ENCODE measurements around the gene DPYSL5. TPM values are rescaled to one million over a fixed set of nuclear protein-coding genes. Genes with fewer than 3 reads are reported as not detected.

Gene DPYSL5
- total RNA-seq, 1 experiment from 2014 or later: not detected

- no peak overlapping the region for H3K4me3 Mint-ChIP-seq (ENCODE audit: low read depth, unreplicated experiment)
- H3K36me3 Mint-ChIP-seq (ENCODE audit: insufficient read depth, unreplicated experiment): no peaks in the 10 kb centered on the region
- H3K27ac Mint-ChIP-seq (ENCODE audit: unreplicated experiment): no peak overlapping the region
- no TSS peak for BruUV-seq (replicated peaks)
- no peak for DNase-seq
- no peaks in the 10 kb centered on the region for H3K9me3 Mint-ChIP-seq (ENCODE audit: low read depth, unreplicated experiment)
- TF ChIP-seq CTCF (IDR thresholded peaks at IDR 0.05; ENCODE audit: unreplicated experiment): no peak
- no peaks in the 10 kb centered on the region for H3K4me1 Mint-ChIP-seq (ENCODE audit: low read depth, unreplicated experiment)
- CTCF ChIA-PET: interaction anchor here (1.0 kb wide), 1 partner anchor 11 kb away, joined by 3 read pairs; no protein-coding TSS in a partner anchor
- intact Hi-C loops (cut with micrococcal nuclease; ENCODE audit: unreplicated experiment): no loop called here
- no peaks in the 10 kb centered on the region for H3K27me3 Mint-ChIP-seq (ENCODE audit: unreplicated experiment)
Measured at GRCh38 chr2:26993768-26994167, 145.8 kb downstream of the DPYSL5 start.

- BruUV-seq (replicated peaks): no TSS peak
- H3K27ac Mint-ChIP-seq (ENCODE audit: unreplicated experiment): no peak overlapping the region
- intact Hi-C loops (cut with micrococcal nuclease; ENCODE audit: unreplicated experiment): no loop called here
- CTCF ChIA-PET: interaction anchor here (0.6 kb wide), 1 partner anchor 64 kb away, joined by 3 read pairs; no protein-coding TSS in a partner anchor
- no peak for TF ChIP-seq CTCF (IDR thresholded peaks at IDR 0.05; ENCODE audit: unreplicated experiment)
- H3K36me3 Mint-ChIP-seq (ENCODE audit: insufficient read depth, unreplicated experiment): no peaks in the 10 kb centered on the region
- H3K9me3 Mint-ChIP-seq (ENCODE audit: low read depth, unreplicated experiment): no peaks in the 10 kb centered on the region
- no peak overlapping the region for H3K4me3 Mint-ChIP-seq (ENCODE audit: low read depth, unreplicated experiment)
- DNase-seq: no peak
- no peaks in the 10 kb centered on the region for H3K27me3 Mint-ChIP-seq (ENCODE audit: unreplicated experiment)
- H3K4me1 Mint-ChIP-seq (ENCODE audit: low read depth, unreplicated experiment): no peaks in the 10 kb centered on the region
Measured at GRCh38 chr2:26994983-26995382, 147.1 kb downstream of the DPYSL5 start.

- no peaks in the 10 kb centered on the region for H3K4me1 Mint-ChIP-seq (ENCODE audit: low read depth, unreplicated experiment)
- H3K4me3 Mint-ChIP-seq (ENCODE audit: low read depth, unreplicated experiment): no peak overlapping the region
- no peak for TF ChIP-seq CTCF (IDR thresholded peaks at IDR 0.05; ENCODE audit: unreplicated experiment)
- no peaks in the 10 kb centered on the region for H3K27me3 Mint-ChIP-seq (ENCODE audit: unreplicated experiment)
- no peak overlapping the region for H3K27ac Mint-ChIP-seq (ENCODE audit: unreplicated experiment)
- DNase-seq: no peak
- H3K36me3 Mint-ChIP-seq (ENCODE audit: insufficient read depth, unreplicated experiment): no peaks in the 10 kb centered on the region
- CTCF ChIA-PET: no interaction called here
- no TSS peak for BruUV-seq (replicated peaks)
- no peaks in the 10 kb centered on the region for H3K9me3 Mint-ChIP-seq (ENCODE audit: low read depth, unreplicated experiment)
- intact Hi-C loops (cut with micrococcal nuclease; ENCODE audit: unreplicated experiment): no loop called here
Measured at GRCh38 chr2:26997394-26997793, 149.5 kb downstream of the DPYSL5 start.

GRCh38 chr2:26998323-26998722 lies 150.4 kb downstream of the DPYSL5 start:
- intact Hi-C loops (cut with micrococcal nuclease; ENCODE audit: unreplicated experiment): no loop called here
- Mint-ChIP-seq H3K27ac (ENCODE audit: unreplicated experiment) (no peak overlapping the region), H3K36me3 (ENCODE audit: insufficient read depth, unreplicated experiment) (no peaks in the 10 kb centered on the region), H3K4me1 (ENCODE audit: low read depth, unreplicated experiment) (no peaks in the 10 kb centered on the region), H3K4me3 (ENCODE audit: low read depth, unreplicated experiment) (no peak overlapping the region), H3K27me3 (ENCODE audit: unreplicated experiment) (no peaks in the 10 kb centered on the region), H3K9me3 (ENCODE audit: low read depth, unreplicated experiment) (no peaks in the 10 kb centered on the region)
- TF ChIP-seq CTCF (IDR thresholded peaks at IDR 0.05; ENCODE audit: unreplicated experiment): no peak
- DNase-seq: no peak
- CTCF ChIA-PET: no interaction called here
- no TSS peak for BruUV-seq (replicated peaks)

Other genes with a start within 250 kb of the DPYSL5 start
- gene CIB4, start 206.8 kb upstream of the DPYSL5 start, total RNA-seq (2022): not detected in 2 replicates
- not detected in 2 replicates for gene KCNK3, start 155.4 kb upstream of the DPYSL5 start, total RNA-seq (2022)
- gene SLC35F6, start 83.8 kb upstream of the DPYSL5 start, total RNA-seq (2022): 36.9 and 43.0 TPM in 2 replicates
- 23.4 and 33.2 TPM in 2 replicates for gene CENPA, start 62.1 kb upstream of the DPYSL5 start, total RNA-seq (2022)
- gene MAPRE3, start 122.5 kb downstream of the DPYSL5 start, total RNA-seq (2022): 11.1 and 13.9 TPM in 2 replicates
- 75.9 and 79.6 TPM in 2 replicates for gene TMEM214, start 184.8 kb downstream of the DPYSL5 start, total RNA-seq (2022)
- gene AGBL5, start 203.5 kb downstream of the DPYSL5 start, total RNA-seq (2022): 20.2 and 25.2 TPM in 2 replicates
- 163 and 172 TPM in 2 replicates for gene OST4, start 223.5 kb downstream of the DPYSL5 start, total RNA-seq (2022)
- 0.12 and 0.19 TPM in 2 replicates for gene EMILIN1, start 230.5 kb downstream of the DPYSL5 start, total RNA-seq (2022)
- gene KHK, start 238.6 kb downstream of the DPYSL5 start, total RNA-seq (2022): 2.0 and 4.2 TPM in 2 replicates

Measured in Calu3 (cell line).